Peyer's patch (tissue), 4 donors: Measurements from ENCODE around the gene PPP1R26.

Experiments used
- POLR2A ChIP-seq, 2 donors: fragments of 450-650 bp; IDR thresholded peaks; one replicate each; pipeline ENCODE4 v1.5.1; 2017; ENCODE audit warnings: antibody characterized with exemption in 2 of 2, mild to moderate bottlenecking in 2 of 2, moderate library complexity in 2 of 2
- TF ChIP-seq, protein P1 (sequence below), 6 experiments: fragments of 450-650 bp in 4 of 6; fragments of 200-600 bp in 2 of 6; sonication (generic) in 1 of 6; IDR thresholded peaks; one replicate each; pipeline ENCODE4 v1.5.1; 2017 to 2019; ENCODE audit warnings: antibody characterized with exemption in 6 of 6, mild to moderate bottlenecking in 3 of 6, moderate library complexity in 1 of 6

DNA sequence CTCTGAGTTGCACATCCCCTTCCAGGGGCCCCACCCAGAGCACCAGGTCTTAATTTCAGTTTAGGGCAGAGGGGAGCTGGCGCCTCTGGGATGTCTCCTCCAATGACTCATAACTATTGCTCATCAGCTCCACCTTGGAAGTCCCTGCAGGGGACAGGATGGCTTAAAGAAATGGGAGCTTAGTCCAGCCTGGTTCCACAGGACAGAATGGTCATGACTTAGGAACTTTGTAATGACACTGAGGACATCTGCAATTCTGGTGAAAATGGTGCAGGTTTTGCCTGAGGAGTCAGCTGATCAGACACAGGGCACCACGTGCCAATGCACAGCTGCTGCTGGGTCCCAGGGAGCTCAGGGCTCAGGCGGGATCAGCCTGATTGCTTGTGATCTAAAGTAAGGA is 16.4 kb upstream of the PPP1R26 start:
- TF ChIP-seq, protein P1, sequence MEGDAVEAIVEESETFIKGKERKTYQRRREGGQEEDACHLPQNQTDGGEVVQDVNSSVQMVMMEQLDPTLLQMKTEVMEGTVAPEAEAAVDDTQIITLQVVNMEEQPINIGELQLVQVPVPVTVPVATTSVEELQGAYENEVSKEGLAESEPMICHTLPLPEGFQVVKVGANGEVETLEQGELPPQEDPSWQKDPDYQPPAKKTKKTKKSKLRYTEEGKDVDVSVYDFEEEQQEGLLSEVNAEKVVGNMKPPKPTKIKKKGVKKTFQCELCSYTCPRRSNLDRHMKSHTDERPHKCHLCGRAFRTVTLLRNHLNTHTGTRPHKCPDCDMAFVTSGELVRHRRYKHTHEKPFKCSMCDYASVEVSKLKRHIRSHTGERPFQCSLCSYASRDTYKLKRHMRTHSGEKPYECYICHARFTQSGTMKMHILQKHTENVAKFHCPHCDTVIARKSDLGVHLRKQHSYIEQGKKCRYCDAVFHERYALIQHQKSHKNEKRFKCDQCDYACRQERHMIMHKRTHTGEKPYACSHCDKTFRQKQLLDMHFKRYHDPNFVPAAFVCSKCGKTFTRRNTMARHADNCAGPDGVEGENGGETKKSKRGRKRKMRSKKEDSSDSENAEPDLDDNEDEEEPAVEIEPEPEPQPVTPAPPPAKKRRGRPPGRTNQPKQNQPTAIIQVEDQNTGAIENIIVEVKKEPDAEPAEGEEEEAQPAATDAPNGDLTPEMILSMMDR (IDR thresholded peaks at IDR 0.05), result no peak
- TF ChIP-seq POLR2A (IDR thresholded peaks at IDR 0.05), result no peak
